SKM-1 treated with dmso at 0.1 percent for 144 hours (cell line): ENCODE data around the gene TRIM68.

Source experiments
- DNase-seq: peaks from one replicate; lab custom pipeline; 2025; ENCODE audit not compliant: unreplicated experiment; lab: John Stamatoyannopoulos, UW

Gene TRIM68

DNA sequence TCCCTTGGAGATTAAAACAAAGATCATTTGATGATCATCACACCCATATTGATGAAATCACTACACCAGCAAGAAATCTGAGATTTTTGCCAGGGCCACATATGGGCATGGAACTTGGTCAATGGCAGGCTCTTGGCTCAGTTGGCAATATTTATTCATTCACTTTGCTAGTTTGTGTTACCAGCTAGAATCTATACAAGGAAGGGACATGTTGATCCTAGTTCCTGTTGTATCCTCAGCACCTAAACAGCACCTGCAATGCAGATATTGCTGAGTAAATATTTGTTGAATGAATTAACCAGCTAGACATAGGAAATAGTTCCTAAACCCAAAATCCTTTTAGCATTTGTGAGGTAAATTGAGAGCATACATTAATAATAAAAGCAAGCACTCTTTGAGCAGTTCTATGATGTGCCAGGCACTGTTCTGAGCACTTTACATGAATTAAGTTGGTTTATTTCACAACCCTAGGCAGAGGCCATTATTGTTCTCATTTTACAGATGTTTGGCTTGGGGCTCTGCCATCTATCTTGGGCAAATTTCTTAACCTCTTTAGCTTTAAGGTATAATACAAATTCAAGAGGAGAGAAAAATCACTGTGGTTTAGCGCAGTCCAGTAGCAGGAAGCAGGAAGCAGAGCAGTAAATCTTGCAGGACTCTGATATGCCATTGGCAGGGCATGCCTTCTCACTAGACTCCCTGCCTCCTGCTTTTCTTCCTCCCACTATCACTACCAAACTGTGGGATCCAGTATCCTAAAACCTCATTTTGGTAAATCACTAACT lies 1.6 kb downstream of the TRIM68 start:
- DNase-seq: no peak

DNA sequence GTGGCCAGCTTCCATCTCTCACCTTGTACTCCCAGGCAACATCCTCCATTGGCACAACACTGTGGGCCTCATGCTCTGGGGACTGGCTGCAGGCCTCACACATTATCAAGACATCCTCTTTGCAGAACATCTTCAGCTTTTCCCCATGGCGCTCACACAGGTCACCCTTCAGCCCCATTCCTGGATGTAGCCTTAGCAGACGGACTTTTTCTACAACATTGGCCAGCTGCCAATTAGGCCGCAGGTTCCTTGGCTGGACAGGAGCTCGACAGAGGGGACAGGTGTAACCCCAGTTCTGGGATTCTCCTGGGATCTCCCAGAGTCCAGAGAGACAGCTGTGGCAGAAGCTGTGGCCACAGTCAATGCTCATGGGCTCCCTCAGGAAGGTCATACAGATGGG lies 3.0 kb downstream of the TRIM68 start:
- no peak for DNase-seq

- no peak for DNase-seq
Measured at GRCh38 chr11:4593739-4594138, 14.3 kb downstream of the TRIM68 start, which contains the start of gene OR52I1. Gene OR52I1 (plus strand): TSS chr11:4594039. CDS start chr11:4594039, 0 bp downstream.

GRCh38 chr11:4589017-4589416 lies 19.0 kb downstream of the TRIM68 start:
- DNase-seq: no peak

DNA sequence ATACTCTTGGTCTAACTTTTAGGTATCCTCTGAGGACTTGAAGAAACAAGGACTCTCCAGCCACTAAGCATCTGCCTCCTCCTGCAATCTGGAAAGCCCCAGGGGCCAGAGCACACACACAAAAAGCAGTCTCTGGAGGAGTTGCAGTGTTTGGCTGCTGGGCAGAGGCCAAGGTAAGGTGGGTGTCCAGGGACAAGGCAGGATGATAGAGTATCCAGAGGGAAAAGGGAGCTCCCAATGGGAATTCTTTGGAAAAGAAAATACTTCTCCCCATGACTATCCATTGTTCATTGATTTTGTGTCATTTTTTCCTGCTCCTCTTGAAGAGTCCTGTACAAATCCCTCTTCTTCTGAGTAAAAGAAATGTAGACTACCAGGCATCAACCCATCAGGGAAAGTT lies 26.6 kb downstream of the TRIM68 start, which contains the start of gene OR52I2:
TSS of gene OR52I2 (plus strand) at position 301 of the 400 bp plus-strand sequence.
- DNase-seq: no peak

DNA sequence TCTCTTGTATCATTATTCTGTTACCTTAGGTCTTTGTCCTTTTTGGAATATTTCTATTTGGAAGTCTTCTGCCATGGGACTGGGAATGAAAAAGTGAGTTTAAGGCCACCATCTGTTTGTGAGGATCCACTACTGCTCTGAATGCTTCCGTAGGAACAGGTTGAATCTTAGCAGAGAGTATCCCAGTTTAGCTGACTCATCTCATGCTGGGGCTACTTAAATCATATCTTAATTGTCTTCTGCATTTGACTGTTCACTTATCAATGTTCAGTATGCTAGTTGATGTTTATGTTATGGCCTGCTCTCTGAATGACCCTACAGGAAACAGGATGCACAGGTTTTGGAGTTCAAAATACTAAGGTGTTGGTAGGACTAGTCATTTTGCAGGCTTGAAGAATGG lies 27.9 kb downstream of the TRIM68 start:
- no peak for DNase-seq

GRCh38 chr11:4578624-4579023 lies 29.4 kb downstream of the TRIM68 start:
- DNase-seq: no peak

DNA sequence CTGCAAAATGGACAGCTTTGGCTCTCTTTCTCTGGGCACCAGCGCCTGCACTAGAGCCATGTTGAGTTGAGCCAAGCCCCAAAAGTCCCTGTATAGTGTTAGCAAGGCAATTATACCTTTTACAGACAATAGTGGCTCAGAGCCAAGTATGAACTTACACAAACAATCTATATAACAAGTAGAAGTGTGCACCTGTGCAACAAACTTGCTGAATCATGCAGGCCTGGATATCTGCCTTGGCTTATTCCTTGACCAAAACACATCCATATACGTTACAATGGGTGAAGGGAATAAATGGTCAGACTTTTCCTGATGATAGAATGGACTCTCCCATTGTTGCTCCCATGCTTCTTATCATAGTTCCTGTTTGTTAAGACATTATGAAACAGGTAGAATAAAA lies 30.3 kb downstream of the TRIM68 start:
- DNase-seq: no peak

DNA sequence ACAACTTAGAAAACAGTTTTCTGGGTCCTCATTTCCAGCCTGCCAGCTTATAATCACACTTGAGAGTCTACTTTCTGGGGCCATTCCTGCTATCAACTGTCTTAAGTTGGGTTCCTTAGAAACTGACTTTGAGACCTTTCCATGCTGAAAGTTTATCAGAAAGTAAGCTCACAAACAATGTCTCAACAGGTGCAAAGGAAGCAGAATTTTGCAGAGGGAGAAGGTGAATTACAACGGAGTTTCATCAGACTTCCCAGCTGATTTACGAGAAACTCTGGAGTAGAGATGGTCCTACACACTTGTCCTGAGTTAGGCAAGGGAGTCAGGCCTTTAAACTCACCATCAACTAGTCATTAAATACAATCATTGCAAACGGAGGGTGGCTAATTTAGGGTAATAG lies 31.2 kb downstream of the TRIM68 start:
- DNase-seq: no peak

DNA sequence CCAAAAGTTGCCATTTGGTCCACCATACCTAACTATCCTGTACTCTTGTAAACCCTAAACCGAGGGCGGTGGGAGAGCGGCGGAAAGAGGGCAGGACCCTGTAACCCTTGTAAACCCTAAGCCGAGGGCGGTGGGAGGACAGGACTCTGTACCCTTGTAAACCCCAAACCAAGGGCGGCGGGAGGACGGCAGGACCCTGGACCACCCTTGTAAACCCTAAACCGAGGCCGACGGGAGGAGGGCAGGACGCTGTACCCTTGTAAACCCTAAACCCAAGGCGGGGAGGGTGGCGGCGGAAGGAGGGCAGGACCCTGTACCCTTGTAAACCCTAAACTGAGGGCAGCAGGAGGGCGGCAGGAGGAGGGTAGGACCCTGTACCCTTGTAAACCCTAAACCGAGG lies 39.0 kb downstream of the TRIM68 start:
- DNase-seq: no peak

DNA sequence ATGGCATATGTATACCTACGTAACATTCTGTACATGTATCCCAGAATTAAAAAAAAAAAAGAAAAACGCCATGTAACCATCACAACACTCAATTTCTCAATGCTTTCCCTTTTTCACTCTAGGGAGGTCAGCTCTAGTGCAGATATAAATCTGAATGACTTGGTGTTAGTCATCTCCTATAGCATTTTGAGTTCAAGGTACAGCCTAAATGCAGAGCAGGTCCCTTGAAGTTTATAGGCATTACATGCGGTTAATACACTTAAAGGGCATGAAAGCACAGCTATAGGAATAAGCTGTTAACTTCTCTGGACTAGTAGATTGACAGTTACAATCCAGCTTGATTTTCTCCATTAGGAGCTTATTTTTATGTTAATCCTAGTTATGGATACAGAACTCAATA lies 42.7 kb downstream of the TRIM68 start:
- DNase-seq: no peak

DNA sequence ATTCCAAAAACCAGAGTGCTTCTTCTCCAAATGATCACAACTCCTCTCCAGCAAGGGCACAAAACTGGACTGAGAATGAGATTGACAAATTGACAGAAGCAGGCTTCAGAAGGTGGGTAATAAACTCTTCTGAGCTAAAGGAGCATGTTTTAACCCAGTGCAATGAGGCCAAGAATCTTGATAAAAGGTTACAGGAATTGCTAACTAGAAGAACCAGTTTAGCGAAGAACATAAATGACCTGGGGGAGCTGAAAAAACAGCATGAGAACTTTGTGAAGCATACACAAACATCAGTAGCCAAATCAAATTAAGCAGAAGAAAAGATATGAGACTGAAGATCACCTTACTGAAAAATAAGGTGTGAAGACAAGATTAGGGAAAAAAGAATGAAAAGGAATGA lies 47.6 kb downstream of the TRIM68 start:
- no peak for DNase-seq

- no peak for DNase-seq
Measured at GRCh38 chr11:4559527-4560440, 48.2 kb downstream of the TRIM68 start.

DNA sequence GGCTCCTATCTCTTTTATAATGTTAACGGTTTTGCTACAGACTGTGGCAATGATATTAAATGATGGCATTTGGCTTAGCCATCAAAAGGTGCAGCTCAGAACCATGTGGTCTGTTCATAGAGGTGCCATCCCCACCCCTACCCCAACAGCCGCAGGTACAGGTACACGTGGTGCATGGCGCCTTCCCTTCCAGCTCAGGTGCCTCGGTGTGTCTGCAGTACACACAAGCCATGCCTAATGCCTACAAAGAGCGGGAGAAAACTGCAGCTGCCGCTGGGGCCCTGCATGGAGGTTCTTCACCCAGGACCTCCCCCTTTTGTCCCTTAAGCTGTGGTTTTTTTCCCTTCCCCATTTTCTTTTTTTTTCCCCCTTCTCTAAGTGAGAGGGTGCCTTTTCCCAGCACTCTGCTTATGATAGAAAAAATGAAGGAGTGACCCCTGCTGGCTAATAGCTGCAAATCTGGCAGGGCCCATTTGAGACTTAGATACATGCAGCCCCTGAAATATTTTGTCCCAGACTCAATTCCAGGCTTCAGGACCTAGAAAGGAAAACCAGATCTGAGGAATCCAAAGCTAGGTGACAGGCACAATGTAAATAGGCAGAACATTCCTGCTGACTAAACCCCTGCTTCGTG lies 56.6 kb downstream of the TRIM68 start:
- DNase-seq: peak; percentile 24
